ENCODE measurements around the gene HOXA2. TPM values are rescaled to one million over a fixed set of nuclear protein-coding genes. Genes with fewer than 3 reads are reported as not detected.

Gene HOXA2
- polyA plus RNA-seq, 1 donor (not counting 4 experiments of a cell fraction or from before 2014, with no cell fraction given), result 0.71 TPM

GRCh38 chr7:27094304-27095049 is 8.0 kb downstream of the HOXA2 start:
- Histone ChIP-seq H2AFZ (ENCODE audit: control insufficient read depth, low read length) (no peak overlapping the region), H4K20me1 (ENCODE audit: control insufficient read depth, extremely low read depth, insufficient read depth, low read length) (no peaks in the 10 kb centered on the region), H3K9ac (ENCODE audit: control insufficient read depth, extremely low read depth, insufficient read depth, low read length) (peak overlapping the region; percentile 97), H3K4me2 (ENCODE audit: control insufficient read depth, extremely low read depth, insufficient read depth, low read depth, low read length) (peak overlapping the region; percentile 82), H3K4me1 (ENCODE audit: control insufficient read depth, extremely low read depth, insufficient read depth, low read length) (peaks cover 14% of the 10 kb centered on the region), H3K9me1 (ENCODE audit: control insufficient read depth, extremely low read depth, insufficient read depth, low read length) (no peaks in the 10 kb centered on the region), H3K36me3 (ENCODE audit: control insufficient read depth in 2 of 2, extremely low read depth in 1 of 2, insufficient read depth in 2 of 2, low read length in 2 of 2) (peaks cover 3 to 5% of the 10 kb centered on the region in 2 experiments), H3K27me3 (ENCODE audit: control insufficient read depth, extremely low read depth, insufficient read depth, low read length) (no peaks in the 10 kb centered on the region), H3K9me3 (ENCODE audit: control insufficient read depth, low read depth, low read length) (no peaks in the 10 kb centered on the region), H3K79me2 (ENCODE audit: control insufficient read depth, insufficient read depth, low read length) (peaks cover 56% of the 10 kb centered on the region), H3K27ac (ENCODE audit: control insufficient read depth, insufficient read depth, low read length) (no peak overlapping the region), H3K4me3 (ENCODE audit: control insufficient read depth in 2 of 3, extremely low read depth in 1 of 3, insufficient read depth in 2 of 3, low read depth in 1 of 3, low read length in 3 of 3) (peak overlapping the region; percentile 83 to 96 (median 89))
- no peak for TF ChIP-seq CTCF (optimal IDR thresholded peaks at IDR 0.05 in 1 of 3, IDR thresholded peaks at IDR 0.05 in 1 of 3, conservative IDR thresholded peaks at IDR 0.05 in 1 of 3; ENCODE audit: extremely low read depth in 1 of 3, insufficient read depth in 2 of 3, low read length in 3 of 3)
- no peak for TF ChIP-seq EZH2 (IDR thresholded peaks at IDR 0.05; ENCODE audit: low read length)
- dilution Hi-C loops (cut with MboI; ENCODE audit: extremely low pct_ligation_motif_present, low sequenced_read_pairs), result loop anchor here (25.0 kb wide), 1 partner anchor 232 kb away; the partner anchor contains the start of gene SKAP2
- FAIRE-seq (peak; percentile 59), DNase-seq (ENCODE audit: low read depth, low spot score) (no peak)

- no peak overlapping the region for H3K4me2 ChIP-seq (ENCODE audit: control insufficient read depth, extremely low read depth, insufficient read depth, low read depth, low read length)
- no peaks in the 10 kb centered on the region for H3K9me1 ChIP-seq (ENCODE audit: control insufficient read depth, extremely low read depth, insufficient read depth, low read length)
- dilution Hi-C loops (cut with MboI; ENCODE audit: extremely low pct_ligation_motif_present, low sequenced_read_pairs), result loop anchor here (25.0 kb wide), 1 partner anchor 231 kb away; the partner anchor contains the start of gene SKAP2
- H3K27me3 ChIP-seq (ENCODE audit: control insufficient read depth, extremely low read depth, insufficient read depth, low read length), result no peaks in the 10 kb centered on the region
- no peak overlapping the region for H3K4me3 ChIP-seq (ENCODE audit: control insufficient read depth in 2 of 3, extremely low read depth in 1 of 3, insufficient read depth in 2 of 3, low read depth in 1 of 3, low read length in 3 of 3)
- H3K9ac ChIP-seq (ENCODE audit: control insufficient read depth, extremely low read depth, insufficient read depth, low read length), result no peak overlapping the region
- peaks cover 44% of the 10 kb centered on the region for H3K79me2 ChIP-seq (ENCODE audit: control insufficient read depth, insufficient read depth, low read length)
- TF ChIP-seq EZH2 (IDR thresholded peaks at IDR 0.05; ENCODE audit: low read length) (no peak), CTCF (optimal IDR thresholded peaks at IDR 0.05 in 1 of 3, IDR thresholded peaks at IDR 0.05 in 1 of 3, conservative IDR thresholded peaks at IDR 0.05 in 1 of 3; ENCODE audit: extremely low read depth in 1 of 3, insufficient read depth in 2 of 3, low read length in 3 of 3) (no peak)
- peaks cover 9% of the 10 kb centered on the region for H3K4me1 ChIP-seq (ENCODE audit: control insufficient read depth, extremely low read depth, insufficient read depth, low read length)
- H2AFZ ChIP-seq (ENCODE audit: control insufficient read depth, low read length), result no peak overlapping the region
- no peak overlapping the region for H3K27ac ChIP-seq (ENCODE audit: control insufficient read depth, insufficient read depth, low read length)
- H3K36me3 ChIP-seq (ENCODE audit: control insufficient read depth in 2 of 2, extremely low read depth in 1 of 2, insufficient read depth in 2 of 2, low read length in 2 of 2), result peaks cover 0 to 3% of the 10 kb centered on the region in 2 experiments
- no peaks in the 10 kb centered on the region for H4K20me1 ChIP-seq (ENCODE audit: control insufficient read depth, extremely low read depth, insufficient read depth, low read length)
- DNase-seq (ENCODE audit: low read depth, low spot score), result no peak
- FAIRE-seq, result no peak
- no peaks in the 10 kb centered on the region for H3K9me3 ChIP-seq (ENCODE audit: control insufficient read depth, low read depth, low read length)
Measured at GRCh38 chr7:27093184-27093895, 9.1 kb downstream of the HOXA2 start.

Data from keratinocyte (primary cell).